Endodermal cell (in vitro differentiated cells): Measurements from ENCODE around the gene COG2. TPM values are rescaled to one million over a fixed set of nuclear protein-coding genes. Genes with fewer than 3 reads are reported as not detected.

Source experiments
- DNase-seq: peaks from one replicate; pipeline ENCODE4 v3.0.0-alpha.2; 2017
- H3K27ac ChIP-seq: 2 replicates; pipeline ENCODE4 v1.5.1; 2013; ENCODE audit warnings: mild to moderate bottlenecking, low read depth, low read length, moderate library complexity
- H3K27me3 ChIP-seq: 2 replicates; pipeline ENCODE4 v1.6.1; 2013; ENCODE audit warnings: mild to moderate bottlenecking, low read length, moderate library complexity; ENCODE audit not compliant: insufficient read depth, control insufficient read depth, poor library complexity, severe bottlenecking
- H3K36me3 ChIP-seq: 2 replicates; pipeline ENCODE4 v1.7.0; 2013; ENCODE audit warnings: mild to moderate bottlenecking, low read length, moderate library complexity; ENCODE audit not compliant: control insufficient read depth, insufficient read depth
- H3K4me1 ChIP-seq: one replicate; pipeline ENCODE4 v1.7.0; 2013; ENCODE audit warnings: low read length; ENCODE audit not compliant: control insufficient read depth, insufficient read depth
- H3K4me3 ChIP-seq: 2 replicates; pipeline ENCODE4 v1.5.1; 2013; ENCODE audit warnings: mild to moderate bottlenecking, low read length, moderate library complexity
- H3K9ac ChIP-seq: 2 replicates; pipeline ENCODE4 v1.6.1; 2013; ENCODE audit warnings: mild to moderate bottlenecking, low read length, moderate library complexity; ENCODE audit not compliant: poor library complexity, severe bottlenecking; ENCODE audit errors: extremely low read depth
- H3K9me3 ChIP-seq: 2 replicates; pipeline ENCODE4 v1.6.1; 2013; ENCODE audit warnings: mild to moderate bottlenecking, low read length, moderate library complexity; ENCODE audit not compliant: control insufficient read depth
- H3K27ac Mint-ChIP-seq: 2 replicates; pipeline ENCODE4 v1.8.0; 2020; ENCODE audit warnings: mixed read lengths
- H3K27me3 Mint-ChIP-seq: 2 replicates; pipeline ENCODE4 v1.8.0; 2021; ENCODE audit warnings: mild to moderate bottlenecking, mixed read lengths; ENCODE audit not compliant: insufficient read depth
- H3K36me3 Mint-ChIP-seq: 2 replicates; pipeline ENCODE4 v1.8.0; 2020; ENCODE audit warnings: low read depth, mixed read lengths
- H3K4me1 Mint-ChIP-seq: 2 replicates; pipeline ENCODE4 v1.8.0; 2020; ENCODE audit warnings: mixed read lengths
- H3K4me3 Mint-ChIP-seq: 2 replicates; pipeline ENCODE4 v1.8.0; 2020; ENCODE audit warnings: mild to moderate bottlenecking, moderate library complexity, mixed read lengths
- H3K9me3 Mint-ChIP-seq: 2 replicates; pipeline ENCODE4 v1.8.0; 2020; ENCODE audit warnings: mild to moderate bottlenecking, mixed read lengths
- CTCF ChIP-seq: fragments of 200-600 bp; sonication (generic); conservative IDR thresholded peaks from 2 replicates; pipeline ENCODE4 v1.5.0; 2021; ENCODE audit warnings: antibody characterized with exemption, mild to moderate bottlenecking
- WGBS, 2 experiments: methylation state at CpG; one replicate each; pipeline versions ENCODE4 v1.1.5 to v1.1.7; 2013; ENCODE audit warnings: missing lambda C conversion rate in 2 of 2, mixed read lengths in 1 of 2; ENCODE audit not compliant: insufficient coverage in 1 of 2, insufficient read length in 1 of 2; 5-methylcytosine and 5-hydroxymethylcytosine counted together
- total RNA-seq, 2 donors: library from RNA; stranded (reverse); fragmentation: NEBNext Ultra II Directional in 1 of 2; extraction: Animal tissue kit (Norgen Biotek cat#: 25700) in 1 of 2; gene quantifications; 2 replicates in 1 of 2; 3 replicates in 1 of 2; pipeline ENCODE4 v1.2.1, GENCODE V29; 2021

The COG2 gene
- total RNA-seq, 2 donors from 2014 or later, result 26.1 to 29.7 TPM

- Histone ChIP-seq H3K9ac (no peak overlapping the region), H3K4me3 (no peak overlapping the region), H3K4me1 (no peaks in the 10 kb centered on the region), H3K36me3 (no peaks in the 10 kb centered on the region), H3K9me3 (no peaks in the 10 kb centered on the region), H3K27me3 (no peaks in the 10 kb centered on the region), H3K27ac (no peak overlapping the region)
- 91 to 100% methylated on average over 2 to 4 of the region's 4 CpGs for WGBS, 2 experiments
- Mint-ChIP-seq H3K27ac (no peak overlapping the region), H3K36me3 (no peaks in the 10 kb centered on the region), H3K4me3 (no peak overlapping the region), H3K4me1 (peaks cover 3% of the 10 kb centered on the region), H3K27me3 (no peaks in the 10 kb centered on the region), H3K9me3 (no peaks in the 10 kb centered on the region)
- DNase-seq, result no peak
- no peak for TF ChIP-seq CTCF
Observed at GRCh38 chr1:230700132-230700531, 57.9 kb downstream of the COG2 start.

GRCh38 chr1:230701434-230701833 lies 59.2 kb downstream of the COG2 start:
- H3K9me3 Mint-ChIP-seq, result no peaks in the 10 kb centered on the region
- H3K4me1 Mint-ChIP-seq, result peaks cover 3% of the 10 kb centered on the region
- no peak overlapping the region for H3K4me3 Mint-ChIP-seq
- no peaks in the 10 kb centered on the region for H3K36me3 Mint-ChIP-seq
- Histone ChIP-seq H3K27me3 (no peaks in the 10 kb centered on the region), H3K4me3 (no peak overlapping the region), H3K27ac (no peak overlapping the region), H3K36me3 (no peaks in the 10 kb centered on the region), H3K9ac (no peak overlapping the region), H3K4me1 (no peaks in the 10 kb centered on the region), H3K9me3 (no peaks in the 10 kb centered on the region)
- no peak for TF ChIP-seq CTCF
- 93 to 95% methylated on average over 17 of the region's 17 CpGs for WGBS, 2 experiments
- H3K27ac Mint-ChIP-seq, result no peak overlapping the region
- H3K27me3 Mint-ChIP-seq, result no peaks in the 10 kb centered on the region
- no peak for DNase-seq

- Mint-ChIP-seq H3K36me3 (no peaks in the 10 kb centered on the region), H3K27me3 (no peaks in the 10 kb centered on the region), H3K9me3 (no peaks in the 10 kb centered on the region), H3K27ac (no peak overlapping the region), H3K4me3 (no peak overlapping the region), H3K4me1 (peaks cover 3% of the 10 kb centered on the region)
- WGBS, 2 experiments, result 90 to 95% methylated on average over 13 to 19 of the region's 19 CpGs
- H3K27me3 ChIP-seq, result no peaks in the 10 kb centered on the region
- H3K9ac ChIP-seq, result no peak overlapping the region
- H3K36me3 ChIP-seq, result no peaks in the 10 kb centered on the region
- TF ChIP-seq CTCF, result no peak
- no peak overlapping the region for H3K27ac ChIP-seq
- no peaks in the 10 kb centered on the region for H3K9me3 ChIP-seq
- DNase-seq, result no peak
- no peaks in the 10 kb centered on the region for H3K4me1 ChIP-seq
- H3K4me3 ChIP-seq, result no peak overlapping the region
Observed at GRCh38 chr1:230701895-230702768, 59.9 kb downstream of the COG2 start.
